HG03378 (cell line): Measurements from ENCODE around the gene EPHA8.

Experiments used
- ATAC-seq: cut with Tn5 transposase; IDR thresholded peaks from one replicate; pipeline ENCODE4 v1.9.1; 2021; ENCODE audit warnings: mild to moderate bottlenecking, moderate library complexity; ENCODE audit not compliant: unreplicated experiment

EPHA8 gene

GRCh38 chr1:22535399-22535798, 27.9 kb upstream of the EPHA8 start:
- ATAC-seq: no peak

GRCh38 chr1:22536506-22536905, 26.8 kb upstream of the EPHA8 start:
- ATAC-seq: no peak

GRCh38 chr1:22537441-22538139, 25.7 kb upstream of the EPHA8 start:
- no peak for ATAC-seq

GRCh38 chr1:22539510-22540118, 23.7 kb upstream of the EPHA8 start:
- no peak for ATAC-seq

- ATAC-seq: no peak
Measured at GRCh38 chr1:22540337-22540736, 23.0 kb upstream of the EPHA8 start.

GRCh38 chr1:22542886-22543285, 20.4 kb upstream of the EPHA8 start:
- no peak for ATAC-seq

GRCh38 chr1:22543679-22544078, 19.6 kb upstream of the EPHA8 start:
- no peak for ATAC-seq

GRCh38 chr1:22544606-22545005, 18.7 kb upstream of the EPHA8 start:
- ATAC-seq: no peak

- ATAC-seq: no peak
Measured at GRCh38 chr1:22545141-22545540, 18.1 kb upstream of the EPHA8 start.

- ATAC-seq: no peak
Measured at GRCh38 chr1:22547186-22547817, 16.0 kb upstream of the EPHA8 start.

GRCh38 chr1:22547818-22548462, 15.3 kb upstream of the EPHA8 start:
- ATAC-seq: no peak

GRCh38 chr1:22550021-22550420, 13.3 kb upstream of the EPHA8 start:
- ATAC-seq: no peak

GRCh38 chr1:22551591-22551990, 11.7 kb upstream of the EPHA8 start:
- no peak for ATAC-seq

GRCh38 chr1:22552021-22552420, 11.3 kb upstream of the EPHA8 start:
- no peak for ATAC-seq

- no peak for ATAC-seq
Measured at GRCh38 chr1:22553104-22553880, 10.0 kb upstream of the EPHA8 start.

GRCh38 chr1:22553991-22554522, 9.2 kb upstream of the EPHA8 start:
- no peak for ATAC-seq

- no peak for ATAC-seq
Measured at GRCh38 chr1:22555371-22555656, 8.0 kb upstream of the EPHA8 start.

GRCh38 chr1:22556391-22557104, 6.7 kb upstream of the EPHA8 start:
- no peak for ATAC-seq

GRCh38 chr1:22557341-22557950, 5.8 kb upstream of the EPHA8 start:
- ATAC-seq: no peak
